Common myeloid progenitor, CD34-positive (primary cell): Measurements from ENCODE around the gene CD27.
"Not testable (repeated sequence)": the region's sequence is repeated elsewhere in the genome, so short reads cannot be mapped to it uniquely, and the experiment has no call there.

Source experiments
- CTCF ChIA-PET: fragments of 350-600 bp; sonication (Branson Sonifier 250); formaldehyde crosslinking; loops from one replicate; lab custom pipeline; 2021; ENCODE audit warnings: antibody characterized with exemption; lab: Charles Lee
- POLR2A ChIA-PET: fragments of 350-600 bp; sonication (Branson Sonifier 250); formaldehyde crosslinking; loops from one replicate; lab custom pipeline; 2021; ENCODE audit warnings: antibody characterized with exemption; lab: Charles Lee
- DNase-seq, 3 donors: peaks; one replicate each; pipeline versions ENCODE4 v3.0.0 to v3.0.0-alpha.2; 2013
- H3K27ac ChIP-seq, 2 experiments: 1 replicate in 1 of 2; 2 replicates in 1 of 2; pipeline ENCODE4 v1.7.0; 2013; ENCODE audit warnings: inconsistent platforms in 2 of 2, low read length in 2 of 2, mild to moderate bottlenecking in 2 of 2, low read depth in 1 of 2, moderate library complexity in 1 of 2; ENCODE audit not compliant: severe bottlenecking in 2 of 2, insufficient read depth in 1 of 2, poor library complexity in 1 of 2
- H3K27me3 ChIP-seq, 5 experiments: replicated peaks in 2 of 5; 1 replicate in 3 of 5; 2 replicates in 2 of 5; pipeline versions ENCODE4 v1.6.1 to v1.7.0; 2013; ENCODE audit warnings: low read length in 4 of 5, mild to moderate bottlenecking in 2 of 5, moderate library complexity in 2 of 5, inconsistent platforms in 1 of 5; ENCODE audit not compliant: insufficient read depth in 5 of 5, control insufficient read depth in 4 of 5
- H3K36me3 ChIP-seq, 4 experiments: 1 replicate in 2 of 4; 2 replicates in 2 of 4; pipeline versions ENCODE4 v1.6.1 to v1.7.0; 2013; ENCODE audit warnings: low read length in 3 of 4, control low read depth in 1 of 4, mild to moderate bottlenecking in 1 of 4; ENCODE audit not compliant: control insufficient read depth in 4 of 4, insufficient read depth in 4 of 4
- H3K4me1 ChIP-seq, 4 experiments: 1 replicate in 3 of 4; 2 replicates in 1 of 4; pipeline versions ENCODE4 v1.6.1 to v1.7.1; 2013; ENCODE audit warnings: low read length in 3 of 4, mild to moderate bottlenecking in 3 of 4, control low read depth in 1 of 4, inconsistent platforms in 1 of 4, moderate library complexity in 1 of 4; ENCODE audit not compliant: control insufficient read depth in 4 of 4, insufficient read depth in 4 of 4; ENCODE audit errors: control extremely low read depth in 1 of 4
- H3K4me3 ChIP-seq, 7 experiments: 1 replicate in 4 of 7; 2 replicates in 3 of 7; pipeline versions ENCODE4 v1.5.1 to v1.7.0; 2013; ENCODE audit warnings: mild to moderate bottlenecking in 7 of 7, low read length in 6 of 7, moderate library complexity in 6 of 7, inconsistent platforms in 2 of 7, low read depth in 2 of 7, control low read depth in 1 of 7; ENCODE audit not compliant: insufficient read depth in 4 of 7, control insufficient read depth in 1 of 7; ENCODE audit errors: extremely low read depth in 1 of 7
- H3K9me3 ChIP-seq, 5 experiments: 1 replicate in 4 of 5; 2 replicates in 1 of 5; pipeline versions ENCODE4 v1.6.1 to v1.7.1; 2013; ENCODE audit warnings: low read length in 4 of 5, mild to moderate bottlenecking in 2 of 5, inconsistent platforms in 1 of 5, low read depth in 1 of 5, moderate library complexity in 1 of 5; ENCODE audit not compliant: control insufficient read depth in 4 of 5, insufficient read depth in 2 of 5; ENCODE audit errors: control extremely low read depth in 1 of 5
- WGBS: methylation state at CpG from one replicate; pipeline ENCODE4 v1.1.5; 2013; ENCODE audit not compliant: insufficient coverage; 5-methylcytosine and 5-hydroxymethylcytosine counted together

Gene CD27

DNA sequence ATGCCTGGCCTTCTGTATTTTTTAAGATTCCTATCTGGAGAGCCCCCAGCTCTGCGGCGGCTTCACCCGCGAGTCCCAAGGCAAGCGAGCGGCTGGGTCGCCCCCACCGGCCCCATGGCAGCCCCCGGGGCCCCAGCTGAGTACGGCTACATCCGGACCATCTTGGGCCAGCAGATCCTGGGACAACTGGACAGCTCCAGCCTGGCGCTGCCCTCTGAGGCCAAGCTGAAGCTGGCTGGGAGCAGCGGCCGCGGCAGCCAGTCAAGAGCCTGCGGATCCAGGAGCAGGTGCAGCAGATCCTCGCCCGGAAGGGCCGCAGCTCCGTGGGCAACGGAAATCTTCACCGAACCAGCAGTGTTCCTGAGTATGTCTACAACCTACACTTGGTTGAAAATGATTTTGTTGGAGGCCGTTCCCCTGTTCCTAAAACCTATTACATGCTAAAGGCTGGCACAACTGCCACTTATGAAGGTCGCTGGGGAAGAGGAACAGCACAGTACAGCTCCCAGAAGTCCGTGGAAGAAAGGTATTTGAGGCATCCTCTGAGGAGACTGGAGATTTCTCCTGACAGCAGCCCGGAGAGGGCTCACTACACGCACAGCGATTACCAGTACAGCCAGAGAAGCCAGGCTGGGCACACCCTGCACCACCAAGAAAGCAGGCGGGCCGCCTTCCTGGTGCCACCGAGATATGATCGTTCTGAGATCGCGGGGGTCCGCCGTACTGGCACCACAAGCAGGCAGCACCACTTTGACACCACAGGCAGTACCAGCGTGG is 33.0 kb downstream of the CD27 start:
- H3K27me3 ChIP-seq, CTCF ChIA-PET, H3K9me3 ChIP-seq, DNase-seq, H3K27ac ChIP-seq, H3K4me1 ChIP-seq, H3K36me3 ChIP-seq, H3K4me3 ChIP-seq, POLR2A ChIA-PET: not testable (repeated sequence)
- 97% methylated on average over 30 of the region's 37 CpGs for WGBS

DNA sequence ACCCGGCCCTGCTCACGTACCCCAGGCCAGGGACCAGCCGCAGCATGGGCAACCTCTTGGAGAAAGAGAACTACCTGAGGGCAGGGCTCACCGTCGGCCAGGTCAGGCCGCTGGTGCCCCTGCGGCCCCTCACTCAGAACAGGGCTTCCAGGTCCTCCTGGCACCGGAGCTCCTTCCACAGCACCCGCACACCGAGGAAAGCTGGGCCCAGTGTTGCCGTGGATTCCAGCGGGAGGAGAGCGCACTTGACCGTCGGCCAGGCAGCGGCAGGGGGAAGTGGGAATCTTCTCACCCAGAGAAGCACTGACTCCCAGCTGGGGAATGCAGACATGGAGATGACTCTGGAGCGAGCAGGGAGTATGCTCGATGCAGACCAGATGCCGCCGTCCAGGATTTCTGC is 33.7 kb downstream of the CD27 start:
- H3K4me1 ChIP-seq = no peaks in the 10 kb centered on the region
- no peaks in the 10 kb centered on the region for H3K27me3 ChIP-seq
- no peak overlapping the region for H3K27ac ChIP-seq
- H3K9me3 ChIP-seq = no peaks in the 10 kb centered on the region
- CTCF ChIA-PET = no interaction called here
- POLR2A ChIA-PET = no interaction called here
- WGBS = 97% methylated on average over 20 of the region's 20 CpGs
- no peaks in the 10 kb centered on the region for H3K36me3 ChIP-seq
- no peak overlapping the region for H3K4me3 ChIP-seq
- DNase-seq = no peak

DNA sequence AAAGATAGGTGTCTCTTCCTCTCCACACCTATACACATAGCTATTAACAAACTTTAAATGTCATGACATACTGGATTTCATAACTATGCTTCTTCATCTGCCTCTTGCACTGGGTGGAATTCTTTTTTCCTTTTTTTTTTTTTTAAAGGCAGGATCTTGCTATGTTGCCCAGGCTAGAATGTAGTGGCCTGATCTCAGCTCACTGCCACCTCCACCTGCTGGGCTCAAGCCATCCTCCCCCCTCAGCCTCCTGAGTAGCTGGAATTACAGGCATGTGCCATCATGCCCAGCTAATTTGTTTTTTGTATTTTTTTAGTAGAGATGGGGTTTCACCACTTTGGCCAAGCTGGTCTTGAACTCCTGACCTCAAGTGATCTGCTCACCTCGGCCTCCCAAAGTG is 43.5 kb downstream of the CD27 start:
- H3K27ac ChIP-seq = no peak overlapping the region
- 100% methylated on average over 1 of the region's 1 CpG for WGBS
- H3K4me1 ChIP-seq = peaks cover 8 to 12% (median 10%) of the 10 kb centered on the region in 4 experiments
- H3K36me3 ChIP-seq = peaks cover 0 to 6% (median 2%) of the 10 kb centered on the region in 4 experiments
- H3K27me3 ChIP-seq = no peaks in the 10 kb centered on the region
- H3K9me3 ChIP-seq = no peaks in the 10 kb centered on the region
- ChIA-PET POLR2A (interaction anchor here (2.2 kb wide), 1 partner anchor 18 kb away, joined by 8 read pairs; the partner anchor contains the start of gene VAMP1), CTCF (interaction anchor here (1.1 to 3.0 kb wide), 2 partner anchors 9 to 23 kb away, joined by 4 to 12 read pairs; no protein-coding TSS in a partner anchor)
- H3K4me3 ChIP-seq = no peak overlapping the region
- DNase-seq = no peak

DNA sequence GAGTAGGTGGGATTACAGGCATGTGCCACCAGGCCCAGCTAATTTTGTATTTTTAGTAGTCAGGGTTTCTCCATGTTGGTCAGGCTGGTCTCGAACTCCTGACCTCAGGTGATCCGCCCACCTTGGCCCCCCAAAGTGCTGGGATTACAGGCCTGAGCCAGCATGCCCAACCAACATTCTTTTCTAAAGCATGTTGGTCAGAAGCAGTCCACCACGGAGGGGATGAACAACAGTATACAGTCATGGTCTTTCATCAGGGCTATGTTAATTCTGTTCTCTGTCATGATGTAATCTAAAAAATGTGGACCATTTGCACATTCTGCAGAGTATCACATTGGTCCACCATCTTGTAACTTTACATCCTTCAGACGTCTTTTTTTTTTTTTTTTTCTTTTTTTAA is 44.7 kb downstream of the CD27 start:
- peaks cover 0 to 6% (median 2%) of the 10 kb centered on the region in 4 experiments for H3K36me3 ChIP-seq
- no peak overlapping the region for H3K27ac ChIP-seq
- DNase-seq = no peak
- 86% methylated on average over 4 of the region's 4 CpGs for WGBS
- no peak overlapping the region for H3K4me3 ChIP-seq
- H3K9me3 ChIP-seq = no peaks in the 10 kb centered on the region
- CTCF ChIA-PET = no interaction called here
- H3K27me3 ChIP-seq = no peaks in the 10 kb centered on the region
- POLR2A ChIA-PET = interaction anchor here (2.2 kb wide), 1 partner anchor 19 kb away, joined by 8 read pairs; the partner anchor contains the start of gene VAMP1
- peaks cover 10 to 16% (median 13%) of the 10 kb centered on the region in 4 experiments for H3K4me1 ChIP-seq

DNA sequence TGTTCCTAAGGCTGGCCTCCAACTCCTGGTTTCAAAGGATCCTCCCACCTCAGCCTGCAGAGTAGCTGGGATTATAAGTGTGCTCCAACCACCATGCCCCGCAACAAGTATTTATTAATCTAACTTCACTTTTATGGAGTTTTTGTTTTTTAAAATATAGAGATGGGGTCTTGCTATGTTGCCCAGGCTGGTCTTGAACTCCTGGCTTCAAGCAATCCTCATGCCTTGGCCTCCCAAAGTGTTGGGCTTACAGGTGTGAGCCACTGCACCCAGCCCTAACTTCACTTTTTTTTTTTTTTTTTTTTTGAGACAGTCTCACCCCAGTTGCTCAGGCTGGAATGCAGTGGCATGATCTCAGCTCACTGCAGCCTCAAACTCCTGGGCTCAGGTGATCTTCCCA is 45.9 kb downstream of the CD27 start:
- WGBS = no CpG with 5 or more reads among the region's 1 CpG
- H3K9me3 ChIP-seq, DNase-seq, H3K36me3 ChIP-seq, POLR2A ChIA-PET, H3K27ac ChIP-seq, H3K4me3 ChIP-seq, H3K27me3 ChIP-seq: not testable (repeated sequence)
- CTCF ChIA-PET = interaction anchor here (0.7 to 0.8 kb wide), 4 partner anchors 11 to 78 kb away, joined by 3 read pairs; partner anchors contain the start of gene NOP2
- H3K4me1 ChIP-seq = peaks cover 21 to 29% (median 25%) of the 10 kb centered on the region in 4 experiments

DNA sequence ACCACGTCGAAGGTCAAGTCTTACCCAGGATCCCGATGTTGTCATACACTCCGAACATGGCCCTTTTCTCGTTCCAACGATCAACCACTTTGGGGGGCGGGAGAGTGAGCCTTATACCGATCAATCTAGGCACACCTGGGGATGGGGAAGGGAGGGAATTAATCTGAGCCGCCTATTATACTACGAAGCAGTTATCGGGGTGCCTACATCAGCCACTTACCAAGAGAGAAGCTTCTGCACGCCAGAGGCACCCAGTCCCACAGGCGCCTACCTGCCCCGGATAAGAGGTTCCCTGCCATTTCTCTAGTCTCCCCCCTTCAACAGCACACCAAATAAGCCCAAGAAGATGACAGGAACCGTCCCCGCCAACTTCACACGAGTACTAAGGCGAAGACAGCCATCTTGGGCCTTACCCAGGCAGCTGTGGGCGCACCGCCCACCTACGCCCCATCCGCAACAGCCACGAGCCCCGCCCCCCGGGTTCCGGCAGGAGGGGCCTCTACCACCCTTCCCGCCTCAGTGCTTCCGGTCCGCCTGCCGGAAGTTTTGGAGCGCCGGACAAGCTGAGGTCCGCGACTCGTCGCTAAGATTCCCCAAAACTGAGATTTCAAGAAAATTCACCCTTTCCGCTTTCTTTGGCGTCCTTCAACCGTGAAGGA is 48.2 kb downstream of the CD27 start, which contains the start of gene MRPL51:
Gene MRPL51, minus strand, starts transcription at position 425 of the 659 bp plus-strand sequence. Its CDS starts 126 bp downstream, at position 299.
- WGBS = 0% methylated on average over 31 of the region's 39 CpGs
- ChIA-PET CTCF (interaction anchor here (0.7 to 2.3 kb wide), 8 partner anchors 19 to 69 kb away, joined by 3 to 10 read pairs (median 3); partner anchors contain the start of gene VAMP1), POLR2A (interaction anchor here (0.6 to 1.5 kb wide), 10 partner anchors 8 to 266 kb away, joined by 3 to 15 read pairs (median 4); partner anchors contain the start of genes GAPDH, VAMP1 and ZNF384)

More for the DNA sequence above, 48.2 kb downstream of the CD27 start, which contains the start of gene MRPL51:
- Histone ChIP-seq H3K4me1 (peaks cover 21 to 30% (median 26%) of the 10 kb centered on the region in 4 experiments), H3K36me3 (peaks cover 3 to 20% (median 9%) of the 10 kb centered on the region in 4 experiments), H3K27me3 (no peaks in the 10 kb centered on the region), H3K4me3 (peak within 1 kb of the TSS; percentile 90 to 98 (median 95)), H3K9me3 (no peaks in the 10 kb centered on the region), H3K27ac (peak within 1 kb of the TSS; percentile 93 to 94)
- DNase-seq = peak; percentile 88 to 95 (median 93)
